Esophagus squamous epithelium (tissue), 5 donors: ENCODE measurements around the gene SAA2. TPM values are rescaled to one million over a fixed set of nuclear protein-coding genes. Genes with fewer than 3 reads are reported as not detected.

Experiments
- DNase-seq: peaks from one replicate; lab custom pipeline; 2025; lab: John Stamatoyannopoulos, UW
- H3K27ac ChIP-seq, 4 donors: fragments of 200-600 bp; sonication (generic); one replicate each; pipeline ENCODE4 v1.5.1; 2016 to 2019; ENCODE audit warnings: mild to moderate bottlenecking in 1 of 4
- H3K27me3 ChIP-seq, 4 donors: fragments of 200-600 bp; sonication (generic); 1 replicate in 3 of 4; 2 replicates in 1 of 4; pipeline versions ENCODE4 v1.5.1 to v1.6.0; 2017 to 2021; ENCODE audit warnings: antibody characterized with exemption in 1 of 4
- H3K36me3 ChIP-seq, 3 donors: fragments of 200-600 bp; sonication (generic); one replicate each; pipeline ENCODE4 v1.5.1; 2016 to 2019
- H3K4me1 ChIP-seq, 3 donors: fragments of 200-600 bp; sonication (generic); one replicate each; pipeline ENCODE4 v1.5.1; 2017 to 2019
- H3K4me3 ChIP-seq, 4 donors: fragments of 200-600 bp; sonication (generic); 1 replicate in 3 of 4; 2 replicates in 1 of 4; pipeline ENCODE4 v1.5.1; 2016 to 2019; ENCODE audit warnings: mild to moderate bottlenecking in 2 of 4, moderate library complexity in 1 of 4
- H3K9me3 ChIP-seq, 3 donors: fragments of 200-600 bp; sonication (generic); one replicate each; pipeline ENCODE4 v1.5.1; 2016 to 2019
- CTCF ChIP-seq, 6 experiments: fragments of 450-650 bp in 4 of 6; fragments of 200-600 bp in 2 of 6; sonication (generic) in 2 of 6; IDR thresholded peaks; one replicate each; pipeline ENCODE4 v1.5.1; 2016 to 2019; ENCODE audit warnings: antibody characterized with exemption in 6 of 6, mild to moderate bottlenecking in 4 of 6, moderate library complexity in 4 of 6
- POLR2A ChIP-seq, 4 donors: fragments of 450-650 bp; IDR thresholded peaks; one replicate each; pipeline ENCODE4 v1.6.1; 2017; ENCODE audit warnings: antibody characterized with exemption in 4 of 4, mild to moderate bottlenecking in 4 of 4, moderate library complexity in 3 of 4
- WGBS, 2 donors: methylation state at CpG; one replicate each; pipeline ENCODE4 v1.1.5; 2018; 5-methylcytosine and 5-hydroxymethylcytosine counted together
- intact Hi-C: fragments of 100-400 bp; cut with DNase I; formaldehyde crosslinking; loops from one replicate; pipeline ENCODE4 v1.15.0; 2022
- total RNA-seq, 4 donors: library from RNA; depleted of rRNA; stranded (reverse); fragments of >200 nt; gene quantifications; one replicate each; pipeline ENCODE4 v1.1.0, GENCODE V29; 2016
- donor health status: DM: yes; HTN: yes; CAD: no.

SAA2 gene
- 10 to 100 TPM in 2 of 4 donors, 1 to 10 TPM in 1, not detected in 1; 5.4 to 79.8 (median 12.9) TPM for total RNA-seq

GRCh38 chr11:18248561-18248960 lies at the start of gene SAA2:
TSS of gene SAA2 (minus strand) at chr11:18248668. CDS start at chr11:18248011, 657 bp downstream.
- no peaks in the 10 kb centered on the region for H3K27me3 ChIP-seq
- WGBS, 2 donors = 22 to 62% methylated on average over 3 of the region's 5 CpGs
- TF ChIP-seq CTCF (IDR thresholded peaks at IDR 0.05) = no peak
- TF ChIP-seq POLR2A (IDR thresholded peaks at IDR 0.05) = no peak
- intact Hi-C loops = no loop called here
- no peak within 1 kb of the TSS for H3K27ac ChIP-seq
- no peak for DNase-seq
- no peaks in the 10 kb centered on the region for H3K4me1 ChIP-seq
- no peaks in the 10 kb centered on the region for H3K9me3 ChIP-seq
- H3K4me3 ChIP-seq = no peak within 1 kb of the TSS
- no peaks in the 10 kb centered on the region for H3K36me3 ChIP-seq

DNA sequence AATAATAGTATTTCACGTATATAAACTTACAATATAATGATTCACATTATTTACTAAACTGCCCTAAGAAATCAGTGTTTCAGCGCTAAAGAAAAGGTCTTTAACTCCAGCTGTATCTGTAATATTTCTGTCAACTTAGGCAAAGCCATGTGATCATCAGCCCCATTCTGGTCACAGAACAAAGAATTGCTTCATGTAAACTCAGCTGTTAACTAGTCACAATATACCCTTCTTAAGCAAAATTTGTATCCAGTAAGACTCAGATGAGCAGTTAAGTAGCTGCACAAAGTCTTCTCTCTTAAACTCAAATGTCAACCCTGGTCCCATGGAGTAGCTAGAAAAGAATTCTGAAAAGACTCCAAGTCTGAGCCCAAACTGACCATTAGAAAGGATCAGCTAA lies 46.8 kb upstream of the SAA2 start:
- intact Hi-C loops = no loop called here
- Histone ChIP-seq H3K4me1 (no peaks in the 10 kb centered on the region), H3K9me3 (no peaks in the 10 kb centered on the region), H3K27me3 (no peaks in the 10 kb centered on the region), H3K4me3 (no peak overlapping the region), H3K27ac (no peak overlapping the region), H3K36me3 (peaks cover 0 to 100% (median 38%) of the 10 kb centered on the region in 3 donors)
- DNase-seq = no peak
- TF ChIP-seq CTCF (IDR thresholded peaks at IDR 0.05) (no peak), POLR2A (IDR thresholded peaks at IDR 0.05) (no peak)
- 88 to 90% methylated on average over 2 of the region's 2 CpGs for WGBS, 2 donors

GRCh38 chr11:18294862-18295261 lies 46.4 kb upstream of the SAA2 start:
- TF ChIP-seq CTCF (IDR thresholded peaks at IDR 0.05) = no peak
- TF ChIP-seq POLR2A (IDR thresholded peaks at IDR 0.05) = no peak
- H3K36me3 ChIP-seq = peaks cover 0 to 100% (median 34%) of the 10 kb centered on the region in 3 donors
- 86 to 94% methylated on average over 5 of the region's 5 CpGs for WGBS, 2 donors

GRCh38 chr11:18288911-18289310 lies 40.4 kb upstream of the SAA2 start:
- Histone ChIP-seq H3K4me3 (no peak overlapping the region), H3K27me3 (no peaks in the 10 kb centered on the region), H3K4me1 (no peaks in the 10 kb centered on the region), H3K9me3 (no peaks in the 10 kb centered on the region), H3K36me3 (peaks cover 12 to 99% (median 17%) of the 10 kb centered on the region in 3 donors), H3K27ac (no peak overlapping the region)
- WGBS, 2 donors = 95 to 100% methylated on average over 4 of the region's 4 CpGs
- DNase-seq = no peak
- TF ChIP-seq POLR2A (IDR thresholded peaks at IDR 0.05) (no peak), CTCF (IDR thresholded peaks at IDR 0.05) (no peak)
- intact Hi-C loops = no loop called here

More at GRCh38 chr11:18294862-18295261, 46.4 kb upstream of the SAA2 start:
- intact Hi-C loops = no loop called here
- no peak overlapping the region for H3K4me3 ChIP-seq
- no peak overlapping the region for H3K27ac ChIP-seq
- H3K4me1 ChIP-seq = no peaks in the 10 kb centered on the region
- no peaks in the 10 kb centered on the region for H3K27me3 ChIP-seq
- H3K9me3 ChIP-seq = no peaks in the 10 kb centered on the region
- no peak for DNase-seq

DNA sequence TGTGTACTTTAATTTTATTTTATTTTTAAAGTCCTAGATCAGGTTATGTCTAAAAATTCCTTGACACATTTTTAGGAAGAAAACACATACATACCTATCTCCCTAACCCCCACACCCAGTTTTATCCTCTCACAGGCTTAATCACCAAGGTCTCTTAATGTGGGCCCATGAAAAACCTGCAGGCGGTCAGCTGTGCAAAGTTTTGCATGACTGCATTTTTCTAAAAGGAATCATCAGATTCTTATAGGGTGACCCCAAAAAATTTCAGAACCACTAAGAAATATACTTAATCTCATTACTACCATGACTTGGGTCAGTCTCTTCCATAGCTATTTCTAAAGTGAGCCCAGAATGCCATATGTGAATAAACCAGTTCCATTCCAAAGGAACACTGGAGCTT lies 37.4 kb upstream of the SAA2 start:
- Histone ChIP-seq H3K27ac (no peak overlapping the region), H3K4me3 (no peak overlapping the region), H3K27me3 (no peaks in the 10 kb centered on the region), H3K36me3 (peaks cover 12 to 97% (median 21%) of the 10 kb centered on the region in 3 donors), H3K9me3 (no peaks in the 10 kb centered on the region), H3K4me1 (no peaks in the 10 kb centered on the region)
- TF ChIP-seq POLR2A (IDR thresholded peaks at IDR 0.05) (no peak), CTCF (IDR thresholded peaks at IDR 0.05) (no peak)
- DNase-seq = no peak
- intact Hi-C loops = no loop called here
- 100% methylated on average over 1 of the region's 1 CpG for WGBS, 2 donors
